Mesenchymal stem cell (in vitro differentiated cells and primary cell): ENCODE measurements around the gene WDR1.
A peak's percentile ranks its signal among the peaks of the same experiment; 100 is the strongest.

Source experiments
- DNase-seq: peaks from one replicate; pipeline ENCODE4 v3.0.0-alpha.2; 2013
- H2AFZ ChIP-seq: one replicate; pipeline ENCODE4 v1.6.1; 2013; ENCODE audit warnings: low read depth, mild to moderate bottlenecking, control low read depth, inconsistent platforms, low read length, moderate library complexity
- H2AK5ac ChIP-seq: 2 replicates; pipeline ENCODE4 v1.6.1; 2013; ENCODE audit warnings: low read length, moderate library complexity, mild to moderate bottlenecking, inconsistent platforms; ENCODE audit not compliant: severe bottlenecking
- H2BK120ac ChIP-seq: one replicate; pipeline ENCODE4 v1.6.1; 2013; ENCODE audit warnings: low read depth, mild to moderate bottlenecking, inconsistent platforms, low read length, moderate library complexity
- H2BK12ac ChIP-seq, 2 experiments: one replicate each; pipeline ENCODE4 v1.6.1; 2013; ENCODE audit warnings: inconsistent platforms in 2 of 2, low read length in 2 of 2, mild to moderate bottlenecking in 2 of 2, moderate library complexity in 2 of 2, control low read depth in 1 of 2
- H2BK15ac ChIP-seq: one replicate; pipeline ENCODE4 v1.6.1; 2013; ENCODE audit warnings: mild to moderate bottlenecking, low read depth, inconsistent platforms; ENCODE audit not compliant: poor library complexity, severe bottlenecking
- H2BK5ac ChIP-seq: 2 replicates; pipeline ENCODE4 v1.6.1; 2013; ENCODE audit warnings: low read depth, mild to moderate bottlenecking, low read length, control low read depth, inconsistent platforms; ENCODE audit not compliant: poor library complexity, severe bottlenecking
- H3K14ac ChIP-seq, 2 experiments: one replicate each; pipeline ENCODE4 v1.6.1; 2013; ENCODE audit warnings: inconsistent platforms in 2 of 2, low read length in 2 of 2, control low read depth in 1 of 2, mild to moderate bottlenecking in 1 of 2, moderate library complexity in 1 of 2
- H3K18ac ChIP-seq, 2 experiments: one replicate each; pipeline ENCODE4 v1.6.1; 2013; ENCODE audit warnings: inconsistent platforms in 2 of 2, low read length in 2 of 2, control low read depth in 1 of 2, low read depth in 1 of 2, mild to moderate bottlenecking in 1 of 2
- H3K23ac ChIP-seq, 2 experiments: one replicate each; pipeline ENCODE4 v1.6.1; 2013; ENCODE audit warnings: inconsistent platforms in 2 of 2, low read length in 2 of 2, mild to moderate bottlenecking in 2 of 2, moderate library complexity in 2 of 2, control low read depth in 1 of 2
- H3K27ac ChIP-seq: 2 replicates; pipeline ENCODE4 v1.5.1; 2013; ENCODE audit warnings: mild to moderate bottlenecking, moderate library complexity, low read length, control low read depth, inconsistent platforms; ENCODE audit not compliant: poor library complexity, severe bottlenecking
- H3K27me3 ChIP-seq, 2 experiments: 2 replicates each; pipeline versions ENCODE4 v1.6.1 to v1.7.0; 2013; ENCODE audit warnings: low read length in 2 of 2, mild to moderate bottlenecking in 2 of 2, moderate library complexity in 2 of 2, control low read depth in 1 of 2, inconsistent platforms in 1 of 2; ENCODE audit not compliant: control insufficient read depth in 1 of 2, insufficient read depth in 1 of 2
- H3K36me3 ChIP-seq, 2 experiments: 2 replicates each; pipeline versions ENCODE4 v1.6.1 to v1.7.0; 2013; ENCODE audit warnings: low read length in 2 of 2, control low read depth in 1 of 2, inconsistent platforms in 1 of 2, low read depth in 1 of 2, mild to moderate bottlenecking in 1 of 2; ENCODE audit not compliant: insufficient read depth in 2 of 2, control insufficient read depth in 1 of 2
- H3K4ac ChIP-seq, 2 experiments: one replicate each; pipeline ENCODE4 v1.6.1; 2013; ENCODE audit warnings: inconsistent platforms in 2 of 2, low read length in 2 of 2, mild to moderate bottlenecking in 2 of 2, moderate library complexity in 2 of 2, control low read depth in 1 of 2, low read depth in 1 of 2
- H3K4me1 ChIP-seq: 2 replicates; pipeline ENCODE4 v1.6.1; 2013; ENCODE audit warnings: low read depth, low read length, control low read depth; ENCODE audit not compliant: control insufficient read depth, insufficient read depth
- H3K4me2 ChIP-seq: 2 replicates; pipeline ENCODE4 v1.6.1; 2013; ENCODE audit warnings: low read length, mild to moderate bottlenecking, inconsistent platforms; ENCODE audit not compliant: poor library complexity, severe bottlenecking
- H3K4me3 ChIP-seq, 2 experiments: 2 replicates each; pipeline versions ENCODE4 v1.5.1 to v1.7.0; 2013; ENCODE audit warnings: low read length in 2 of 2, mild to moderate bottlenecking in 2 of 2, control low read depth in 1 of 2, low read depth in 1 of 2; ENCODE audit not compliant: insufficient read depth in 1 of 2
- H3K79me1 ChIP-seq: replicated peaks from 2 replicates; pipeline ENCODE4 v1.6.1; 2013; ENCODE audit warnings: mild to moderate bottlenecking, control low read depth, low read length, inconsistent platforms; ENCODE audit not compliant: poor library complexity, severe bottlenecking
- H3K9ac ChIP-seq: 2 replicates; pipeline ENCODE4 v1.7.0; 2013; ENCODE audit warnings: mild to moderate bottlenecking, low read length, moderate library complexity
- H3K9me3 ChIP-seq: 2 replicates; pipeline ENCODE4 v1.7.0; 2013; ENCODE audit warnings: mild to moderate bottlenecking, low read length; ENCODE audit not compliant: control insufficient read depth
- H4K8ac ChIP-seq: one replicate; pipeline ENCODE4 v1.6.1; 2013; ENCODE audit warnings: inconsistent platforms, mild to moderate bottlenecking, low read length, moderate library complexity
- H4K91ac ChIP-seq: one replicate; pipeline ENCODE4 v1.6.1; 2013; ENCODE audit warnings: mild to moderate bottlenecking, low read length, inconsistent platforms
- WGBS: methylation state at CpG from one replicate; pipeline ENCODE4 v1.1.7; 2013; ENCODE audit warnings: mixed read lengths; 5-methylcytosine and 5-hydroxymethylcytosine counted together

The WDR1 gene

GRCh38 chr4:10100734-10101216 lies 15.8 kb downstream of the WDR1 start:
- no peak for DNase-seq
- H4K91ac ChIP-seq: peak overlapping the region; percentile 45
- no peak overlapping the region for H3K27ac ChIP-seq
- peak overlapping the region in 1 of 2 experiments; percentile 14 for H3K18ac ChIP-seq
- H3K4ac ChIP-seq: no peak overlapping the region
- H3K4me2 ChIP-seq: no peak overlapping the region
- H2BK12ac ChIP-seq: no peak overlapping the region
- no peak overlapping the region for H2AFZ ChIP-seq
- no peaks in the 10 kb centered on the region for H3K9me3 ChIP-seq
- peak overlapping the region in 1 of 2 experiments; percentile 69 for H3K14ac ChIP-seq
- no peak overlapping the region for H2BK15ac ChIP-seq
- H2BK120ac ChIP-seq: no peak overlapping the region
- no peak overlapping the region for H3K4me3 ChIP-seq
- H3K4me1 ChIP-seq: peaks cover 84% of the 10 kb centered on the region
- no peak overlapping the region for H4K8ac ChIP-seq
- no peak overlapping the region for H2AK5ac ChIP-seq
- WGBS: 92% methylated on average over 12 of the region's 12 CpGs
- peaks cover 67 to 71% of the 10 kb centered on the region in 2 experiments for H3K36me3 ChIP-seq
- H2BK5ac ChIP-seq: no peak overlapping the region
- H3K79me1 ChIP-seq: no peaks in the 10 kb centered on the region
- no peaks in the 10 kb centered on the region for H3K27me3 ChIP-seq
- no peak overlapping the region for H3K23ac ChIP-seq
- H3K9ac ChIP-seq: peak overlapping the region; percentile 57

- H2BK12ac ChIP-seq: no peak overlapping the region
- peak overlapping the region; percentile 33 for H2AK5ac ChIP-seq
- no peak overlapping the region for H3K4ac ChIP-seq
- no peak overlapping the region for H3K18ac ChIP-seq
- DNase-seq: no peak
- no peaks in the 10 kb centered on the region for H3K27me3 ChIP-seq
- H3K4me1 ChIP-seq: peaks cover 90% of the 10 kb centered on the region
- peak overlapping the region; percentile 44 for H3K27ac ChIP-seq
- H3K4me3 ChIP-seq: no peak overlapping the region
- H3K36me3 ChIP-seq: peaks cover 77 to 78% of the 10 kb centered on the region in 2 experiments
- no peak overlapping the region for H2BK5ac ChIP-seq
- H4K91ac ChIP-seq: no peak overlapping the region
- H4K8ac ChIP-seq: no peak overlapping the region
- H3K23ac ChIP-seq: no peak overlapping the region
- H3K9me3 ChIP-seq: no peaks in the 10 kb centered on the region
- H2AFZ ChIP-seq: no peak overlapping the region
- H2BK120ac ChIP-seq: no peak overlapping the region
- H3K14ac ChIP-seq: peak overlapping the region in 1 of 2 experiments; percentile 15
- H3K9ac ChIP-seq: peak overlapping the region; percentile 9
- peaks cover 2% of the 10 kb centered on the region for H3K79me1 ChIP-seq
- peak overlapping the region; percentile 15 for H2BK15ac ChIP-seq
- 95% methylated on average over 25 of the region's 25 CpGs for WGBS
- H3K4me2 ChIP-seq: no peak overlapping the region
Measured at GRCh38 chr4:10099499-10100325, 16.9 kb downstream of the WDR1 start.

- peaks cover 90% of the 10 kb centered on the region for H3K4me1 ChIP-seq
- peak overlapping the region in 1 of 2 experiments; percentile 61 for H3K14ac ChIP-seq
- H3K4me3 ChIP-seq: no peak overlapping the region
- H2AK5ac ChIP-seq: peak overlapping the region; percentile 73
- H3K4me2 ChIP-seq: peak overlapping the region; percentile 17
- peaks cover 3% of the 10 kb centered on the region for H3K79me1 ChIP-seq
- no peaks in the 10 kb centered on the region for H3K9me3 ChIP-seq
- peak overlapping the region; percentile 91 for H3K9ac ChIP-seq
- peak; percentile 74 for DNase-seq
- peak overlapping the region; percentile 98 for H3K27ac ChIP-seq
- no peak overlapping the region for H3K4ac ChIP-seq
- peak overlapping the region; percentile 27 for H4K8ac ChIP-seq
- no peak overlapping the region for H2AFZ ChIP-seq
- H3K23ac ChIP-seq: peak overlapping the region in 1 of 2 experiments; percentile 11
- H2BK15ac ChIP-seq: no peak overlapping the region
- peak overlapping the region in 1 of 2 experiments; percentile 0 for H2BK12ac ChIP-seq
- H2BK120ac ChIP-seq: no peak overlapping the region
- 71% methylated on average over 8 of the region's 12 CpGs for WGBS
- no peaks in the 10 kb centered on the region for H3K27me3 ChIP-seq
- H3K18ac ChIP-seq: peak overlapping the region; percentile 46 to 61
- peaks cover 80 to 84% of the 10 kb centered on the region in 2 experiments for H3K36me3 ChIP-seq
- peak overlapping the region; percentile 55 for H4K91ac ChIP-seq
- peak overlapping the region; percentile 60 for H2BK5ac ChIP-seq
Measured at GRCh38 chr4:10098780-10099160, 17.8 kb downstream of the WDR1 start.
